ENCODE results near the gene GHRL.

GRCh38 chr3:10322352-10322710 is 29.6 kb upstream of the GHRL start:
- TF ChIP-seq CTCF (IDR thresholded peaks at IDR 0.05; ENCODE audit: low read depth, low read length) (peak; percentile 59), POLR2A (IDR thresholded peaks at IDR 0.05; ENCODE audit: extremely low read depth, insufficient read length) (no peak), MYC (IDR thresholded peaks at IDR 0.05; ENCODE audit: low read depth, low read length) (no peak)
- TF ChIP-seq, protein P1, sequence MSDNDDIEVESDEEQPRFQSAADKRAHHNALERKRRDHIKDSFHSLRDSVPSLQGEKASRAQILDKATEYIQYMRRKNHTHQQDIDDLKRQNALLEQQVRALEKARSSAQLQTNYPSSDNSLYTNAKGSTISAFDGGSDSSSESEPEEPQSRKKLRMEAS (IDR thresholded peaks at IDR 0.05; ENCODE audit: low read depth, low read length): no peak

Measured in NB4 (cell line).